Measurements from ENCODE around the gene MECR.

MECR gene

GRCh38 chr1:29202053-29202452 is 28.7 kb downstream of the MECR start:
- DNase-seq (ENCODE audit: low read depth in 2 of 2), result no peak

DNA sequence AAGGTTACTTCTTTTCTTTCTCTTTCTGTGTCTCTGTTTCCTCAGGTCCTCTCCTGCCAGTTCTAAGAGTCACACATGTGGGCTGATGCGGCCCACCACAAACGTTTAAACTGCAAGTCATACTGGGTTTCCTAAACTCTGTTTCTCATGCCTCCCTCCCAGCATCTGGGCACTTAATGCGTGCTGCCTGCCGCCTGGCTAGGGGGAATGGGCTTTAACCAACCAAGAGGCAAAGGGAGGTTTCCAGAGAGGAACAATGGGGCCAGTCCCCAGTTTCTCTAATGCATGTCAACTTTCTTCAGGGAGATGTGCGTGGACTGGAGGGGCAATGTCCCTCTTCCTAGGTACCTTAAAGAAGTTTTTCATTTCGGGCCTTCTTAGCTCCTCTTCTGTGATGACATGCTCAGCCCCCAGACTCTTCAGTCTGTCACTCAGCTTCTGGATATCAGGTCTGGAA is 29.1 kb downstream of the MECR start:
- no peak for DNase-seq (ENCODE audit: low read depth in 2 of 2)

- DNase-seq (ENCODE audit: low read depth in 2 of 2), result no peak
Observed at GRCh38 chr1:29200906-29201594, 29.7 kb downstream of the MECR start.

- no peak for DNase-seq (ENCODE audit: low read depth in 2 of 2)
Observed at GRCh38 chr1:29197993-29198392, 32.7 kb downstream of the MECR start.

DNA sequence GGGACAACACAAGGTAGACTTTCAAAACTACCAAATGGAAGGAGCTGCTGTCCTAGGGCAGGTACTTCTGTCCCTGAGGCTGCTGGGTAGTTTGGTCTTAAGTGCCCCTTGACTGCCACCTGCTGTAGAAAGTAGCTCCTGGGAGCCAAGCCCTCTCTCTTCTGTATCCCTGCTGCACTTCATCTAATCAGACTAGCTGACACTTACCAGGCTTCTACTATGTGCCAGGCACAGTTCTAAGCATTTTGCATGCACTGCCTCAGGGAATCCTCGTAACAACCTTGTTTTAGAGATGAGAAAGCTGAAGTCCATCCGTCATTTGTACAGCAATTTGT is 33.2 kb downstream of the MECR start:
- DNase-seq (ENCODE audit: low read depth in 2 of 2), result peak in 1 of 2 donors; percentile 11

DNA sequence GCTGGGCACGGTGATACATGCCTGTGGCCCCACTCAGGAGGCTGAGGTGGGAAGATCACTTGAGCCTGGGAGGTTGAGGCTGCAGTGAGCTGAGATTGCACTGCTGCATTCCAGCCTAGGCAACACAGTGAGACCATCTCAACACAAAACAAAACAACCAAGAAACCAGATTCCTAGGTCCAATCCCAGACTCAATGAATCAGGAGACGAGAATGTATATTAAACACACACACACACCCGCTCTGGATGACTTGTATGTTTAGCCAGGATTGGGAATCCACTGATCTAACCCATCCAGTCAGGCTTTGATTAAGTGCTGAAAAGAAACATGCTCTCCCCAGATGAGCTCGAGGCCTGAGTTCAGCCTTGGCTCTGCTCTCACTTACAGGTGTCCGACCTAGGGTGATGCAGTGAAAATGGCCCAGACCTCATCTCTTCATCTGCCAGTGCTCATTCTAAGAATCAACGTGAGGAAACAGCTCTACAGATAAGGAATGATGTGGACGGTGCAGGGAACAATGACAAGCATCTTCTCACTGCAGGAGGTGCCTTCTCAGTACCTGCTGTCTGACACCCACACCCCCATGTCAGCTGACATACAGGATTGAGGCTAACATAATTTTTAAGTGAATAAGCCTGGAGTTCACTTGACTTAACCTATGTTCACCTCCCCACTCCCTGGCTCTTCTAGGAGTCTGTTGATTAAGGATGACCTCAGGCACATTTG is 33.7 kb downstream of the MECR start:
- DNase-seq (ENCODE audit: low read depth in 2 of 2), result no peak

DNA sequence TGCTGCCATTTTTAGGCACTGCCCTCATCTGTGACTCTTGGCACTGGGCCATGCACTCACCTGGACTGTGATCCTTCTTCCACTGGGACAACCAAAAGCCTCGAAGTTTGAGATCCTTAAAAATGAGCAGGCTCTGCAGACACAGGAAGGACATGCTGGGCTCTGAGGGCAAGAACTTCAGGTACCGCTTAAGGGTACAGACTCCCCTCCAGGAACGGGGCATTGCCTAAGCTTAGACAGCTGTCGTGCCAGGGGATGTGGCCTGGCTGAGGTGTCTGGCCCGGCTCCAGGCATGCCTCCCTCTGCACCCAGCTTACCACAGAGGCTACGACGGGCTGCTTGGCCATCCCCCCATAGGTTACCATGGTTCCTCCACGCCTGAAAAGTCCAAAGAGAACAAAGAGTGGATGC is 34.8 kb downstream of the MECR start:
- no peak for DNase-seq (ENCODE audit: low read depth in 2 of 2)

DNA sequence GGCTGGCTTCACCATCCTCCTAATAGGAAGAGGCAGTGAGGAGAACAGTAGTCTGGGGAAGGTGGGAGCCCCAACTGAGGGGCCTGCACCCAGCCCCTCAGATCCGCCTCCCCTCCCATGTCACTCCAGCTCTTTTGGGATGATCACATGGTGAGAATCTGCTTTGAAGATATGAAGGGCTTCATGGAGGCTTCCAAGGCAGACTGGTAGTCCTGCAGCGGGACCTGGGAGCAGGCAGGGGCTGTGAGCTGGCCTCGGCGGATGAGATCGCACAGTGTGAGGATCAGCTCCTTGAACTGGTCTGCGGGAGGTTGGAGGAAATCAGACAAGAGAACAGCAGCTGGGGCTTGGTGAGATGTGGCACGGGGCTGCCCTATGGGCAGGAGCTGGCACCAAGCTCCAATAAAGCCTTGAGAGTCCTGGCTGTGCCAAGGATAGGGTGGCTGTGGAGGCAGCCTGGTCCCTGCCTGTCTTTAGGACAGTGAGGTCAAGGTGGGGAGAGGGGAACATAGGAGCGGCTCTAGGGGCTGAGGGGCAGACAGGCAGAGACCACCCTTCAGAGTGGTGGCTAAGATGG is 36.8 kb downstream of the MECR start:
- DNase-seq (ENCODE audit: low read depth in 2 of 2), result no peak

DNA sequence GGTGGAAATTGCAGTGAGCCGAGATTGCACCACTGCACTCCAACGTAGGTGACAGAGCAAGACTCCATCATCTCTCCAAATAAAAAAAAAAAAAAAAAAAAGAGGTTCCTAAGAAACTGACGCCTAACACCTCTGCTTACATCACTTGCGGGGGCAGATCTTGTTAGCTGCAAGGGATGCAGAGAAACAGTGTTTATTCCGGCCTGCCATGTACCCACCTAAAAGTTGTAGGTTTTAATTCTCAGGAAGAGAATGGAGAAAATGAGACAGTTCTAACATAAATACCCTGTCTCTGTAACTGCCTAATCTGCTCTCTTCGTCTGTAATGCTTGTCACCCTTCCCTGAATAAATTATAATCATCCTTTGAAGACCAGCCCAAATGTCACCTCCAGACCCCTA is 40.0 kb downstream of the MECR start:
- no peak for DNase-seq (ENCODE audit: low read depth in 2 of 2)

GRCh38 chr1:29186707-29187106 is 44.0 kb downstream of the MECR start:
- DNase-seq (ENCODE audit: low read depth in 2 of 2), result no peak

- DNase-seq (ENCODE audit: low read depth in 2 of 2), result no peak
Observed at GRCh38 chr1:29186252-29186651, 44.5 kb downstream of the MECR start.

GRCh38 chr1:29183287-29183686 is 47.4 kb downstream of the MECR start:
- no peak for DNase-seq (ENCODE audit: low read depth in 2 of 2)

DNA sequence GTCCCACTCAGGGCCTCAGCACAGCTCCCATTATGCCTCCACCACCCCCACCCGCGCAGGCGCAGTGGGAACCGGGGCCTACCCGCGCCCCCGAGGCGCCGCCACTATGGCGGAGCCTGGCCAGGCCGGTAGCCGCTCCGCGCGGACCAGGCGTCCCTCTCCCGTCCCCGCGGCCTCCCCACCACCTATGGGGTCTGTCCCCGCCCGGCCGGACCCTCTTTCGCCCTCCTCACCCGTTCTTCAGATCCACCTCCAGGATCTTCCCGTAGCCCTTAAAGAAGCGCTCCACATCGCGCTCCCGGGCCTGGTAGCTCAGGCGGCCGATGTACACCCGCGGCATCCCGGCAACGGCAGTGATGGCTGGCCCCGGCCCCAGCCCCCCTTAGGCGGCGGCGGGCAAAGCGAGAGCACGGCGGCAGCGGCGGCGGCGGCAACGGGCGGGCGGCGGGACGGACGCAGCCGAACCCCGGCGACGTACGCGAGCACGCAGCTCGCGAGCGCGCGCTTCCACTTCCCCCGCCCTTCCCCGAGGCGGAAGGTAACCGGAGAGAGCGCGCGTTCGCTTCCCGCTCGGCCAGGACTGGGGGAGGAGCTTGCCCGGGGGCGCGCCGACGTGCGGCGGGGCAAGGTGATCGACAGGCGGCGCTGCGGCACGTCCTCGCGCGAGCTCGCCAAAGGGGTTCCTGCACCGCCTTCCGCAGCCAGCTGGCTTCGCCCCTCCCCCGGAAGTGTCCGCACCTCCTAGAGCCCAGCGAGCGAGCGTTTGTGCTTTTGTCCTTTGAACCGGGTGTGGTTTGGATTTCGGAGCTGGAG is 49.1 kb downstream of the MECR start, which contains the start of gene SRSF4:
TSS of gene SRSF4 (minus strand) at position 488 of the 813 bp plus-strand sequence. CDS start at position 340, 148 bp downstream.
- peak; percentile 97 to 98 for DNase-seq (ENCODE audit: low read depth in 2 of 2)

GRCh38 chr1:29180497-29181412 is 50.0 kb downstream of the MECR start:
- DNase-seq (ENCODE audit: low read depth in 2 of 2), result peak in 1 of 2 donors; percentile 11

DNA sequence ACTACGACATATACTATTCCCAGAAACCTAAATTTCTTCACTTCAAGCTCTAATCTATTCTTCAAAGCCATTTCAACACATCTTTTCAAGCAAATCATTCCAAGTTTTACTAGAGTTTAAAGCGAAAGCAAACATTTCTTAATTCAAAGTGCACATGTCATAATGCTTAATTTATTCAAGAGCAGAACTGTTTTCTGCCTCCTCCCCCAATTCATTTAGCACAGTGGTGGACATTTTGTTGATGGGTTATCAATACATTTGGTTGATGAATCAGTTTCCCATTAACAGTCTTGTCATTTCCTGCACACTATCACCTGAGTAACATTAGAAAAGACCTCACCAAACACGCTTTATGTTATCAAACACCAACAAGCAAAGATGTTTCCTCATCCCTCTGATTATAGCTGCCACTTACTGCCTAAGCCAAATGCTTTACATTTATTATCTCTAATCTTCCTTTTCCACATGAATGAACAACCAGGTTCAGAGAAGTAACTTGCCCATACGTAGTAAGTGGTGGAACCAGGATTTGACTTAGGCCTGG is 51.0 kb downstream of the MECR start:
- no peak for DNase-seq (ENCODE audit: low read depth in 2 of 2)

GRCh38 chr1:29177022-29177705 is 53.6 kb downstream of the MECR start:
- no peak for DNase-seq (ENCODE audit: low read depth in 2 of 2)

GRCh38 chr1:29176576-29176975 is 54.2 kb downstream of the MECR start:
- no peak for DNase-seq (ENCODE audit: low read depth in 2 of 2)

GRCh38 chr1:29172415-29172939 is 58.3 kb downstream of the MECR start:
- no peak for DNase-seq (ENCODE audit: low read depth in 2 of 2)

GRCh38 chr1:29171521-29171920 is 59.2 kb downstream of the MECR start:
- DNase-seq (ENCODE audit: low read depth in 2 of 2), result no peak

DNA sequence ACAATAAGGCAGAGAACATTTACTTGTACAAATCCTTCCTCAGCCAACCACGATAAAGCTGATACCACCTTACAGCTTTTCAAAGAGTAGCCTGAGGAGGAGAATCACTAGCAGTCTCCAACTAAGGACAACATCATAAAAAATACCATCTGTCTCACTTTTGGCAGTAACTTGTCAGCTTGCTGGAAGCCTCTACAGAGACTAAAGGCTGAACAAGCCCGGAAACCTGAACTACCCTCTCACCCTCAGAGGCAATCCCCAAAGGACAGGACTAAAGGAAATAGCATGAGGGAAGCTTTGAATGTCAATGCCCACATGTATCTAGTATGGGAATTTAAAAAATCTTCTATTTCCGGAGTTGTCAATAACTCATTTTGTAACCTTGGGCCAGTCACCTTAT is 59.6 kb downstream of the MECR start:
- DNase-seq (ENCODE audit: low read depth in 2 of 2), result no peak

Measured in activated CD4-positive, alpha-beta T cell treated with anti-CD3 and anti-CD28 coated beads for 24 hours (primary cell).